Jurkat, Clone E6-1 (cell line): ENCODE results near the gene ALDH18A1.
A peak's percentile ranks its signal among the peaks of the same experiment; 100 is the strongest.

Experiments
- DNase-seq: peaks from one replicate; pipeline ENCODE4 v3.0.0-alpha.2; 2011; ENCODE audit warnings: low read depth, low spot score
- H3K4me3 ChIP-seq: 2 replicates; pipeline ENCODE4 v1.5.1; 2011; ENCODE audit warnings: mild to moderate bottlenecking, low read length, control low read depth, moderate library complexity

ALDH18A1 gene

DNA sequence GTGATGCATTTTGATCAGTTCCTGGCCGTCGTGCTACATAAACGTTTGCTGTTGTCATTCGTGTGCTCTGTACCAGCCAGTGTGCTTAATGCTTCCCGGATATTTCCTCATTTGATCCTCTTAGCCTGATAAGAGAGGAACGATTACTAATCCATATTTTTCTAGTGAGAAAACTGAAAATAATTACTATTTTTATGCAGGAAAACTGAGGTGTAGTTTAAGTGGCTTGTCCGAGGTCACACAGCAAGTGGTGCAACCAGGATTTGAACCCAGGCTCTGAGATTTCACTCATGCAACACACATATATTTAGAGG is 94.7 kb downstream of the ALDH18A1 start:
- H3K4me3 ChIP-seq = peak overlapping the region; percentile 63
- DNase-seq = no peak

DNA sequence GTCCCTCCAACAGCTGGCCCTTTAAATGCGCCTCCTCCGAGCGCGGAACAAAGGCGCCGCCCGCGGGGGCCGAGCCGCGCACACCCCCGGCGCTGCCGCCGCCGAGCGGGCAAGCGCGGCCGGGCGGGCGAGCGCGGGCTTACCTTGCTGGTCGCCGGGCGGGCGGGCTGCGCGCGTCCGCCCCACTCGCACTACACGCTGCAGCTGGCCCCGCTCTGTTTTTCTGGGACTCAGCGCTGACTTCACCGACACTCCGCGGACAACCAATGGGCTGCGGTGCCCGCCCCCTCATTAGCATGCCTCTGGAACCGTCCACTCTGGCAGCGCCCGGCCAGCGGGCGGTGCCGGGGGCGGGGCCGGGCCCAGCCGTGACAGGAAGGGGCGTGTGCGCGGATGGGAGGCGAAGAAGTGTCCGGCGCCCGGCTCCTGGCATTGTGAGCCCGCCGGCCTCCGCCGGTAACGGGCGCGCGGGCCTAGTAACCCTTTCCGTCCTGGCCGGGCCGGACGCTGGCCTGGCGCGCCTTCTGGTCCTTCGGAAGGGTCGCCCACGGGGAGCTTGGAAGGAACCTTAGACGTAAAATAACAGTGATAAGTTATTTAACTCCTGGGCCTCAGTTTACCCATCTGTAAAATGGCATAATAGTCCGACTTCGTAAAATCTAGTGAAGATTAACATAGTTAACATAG is 95.2 kb downstream of the ALDH18A1 start, which contains the start of gene SORBS1:
Gene SORBS1, minus strand, starts transcription at position 195 of the 687 bp plus-strand sequence. CDS start 120,236 bp downstream, outside the sequence.
- DNase-seq = peak; percentile 71
- H3K4me3 ChIP-seq = peak within 1 kb of the TSS; percentile 63

DNA sequence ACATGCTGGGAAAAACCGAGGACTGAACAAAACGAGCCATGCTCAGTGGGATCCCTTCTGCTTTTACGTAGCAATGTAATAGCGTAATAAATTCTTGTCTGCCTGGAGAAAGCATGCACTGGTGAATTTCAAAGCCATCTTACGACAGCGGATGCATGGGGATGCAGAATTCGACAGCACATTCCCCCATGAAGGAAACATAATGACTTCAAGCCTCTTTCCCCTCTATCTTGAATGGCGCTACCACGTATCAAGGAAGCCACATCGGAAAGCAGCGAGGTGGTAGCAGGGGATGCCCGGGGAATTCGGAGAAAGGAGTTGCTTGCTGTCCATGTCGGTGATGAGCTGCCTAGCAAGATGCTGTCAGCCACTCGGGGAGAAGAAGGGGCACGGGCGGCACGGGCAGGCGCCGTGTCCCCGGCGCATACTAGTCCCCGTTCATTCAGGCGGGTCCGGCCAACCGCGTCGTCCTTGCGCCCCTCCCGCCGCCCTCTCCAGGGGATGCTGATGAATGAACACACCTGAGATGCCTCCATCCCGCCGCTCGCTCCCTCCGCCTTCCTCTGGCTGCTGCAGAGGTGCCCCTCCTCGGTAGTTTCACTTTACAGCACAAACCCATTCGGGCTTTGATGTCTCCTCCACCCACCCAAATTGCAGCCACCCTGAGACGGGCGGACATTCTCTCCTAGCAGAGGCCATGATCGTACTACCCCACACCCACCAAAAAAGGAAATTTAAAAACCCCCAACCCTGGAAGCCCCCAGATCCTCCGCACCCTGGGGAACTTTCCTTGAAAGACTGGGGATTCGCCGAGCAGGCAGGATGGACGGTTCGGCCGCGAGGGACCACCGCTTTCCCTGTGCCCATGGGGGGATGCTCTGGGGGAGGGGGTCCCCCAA is 96.0 kb downstream of the ALDH18A1 start:
- DNase-seq = no peak

DNA sequence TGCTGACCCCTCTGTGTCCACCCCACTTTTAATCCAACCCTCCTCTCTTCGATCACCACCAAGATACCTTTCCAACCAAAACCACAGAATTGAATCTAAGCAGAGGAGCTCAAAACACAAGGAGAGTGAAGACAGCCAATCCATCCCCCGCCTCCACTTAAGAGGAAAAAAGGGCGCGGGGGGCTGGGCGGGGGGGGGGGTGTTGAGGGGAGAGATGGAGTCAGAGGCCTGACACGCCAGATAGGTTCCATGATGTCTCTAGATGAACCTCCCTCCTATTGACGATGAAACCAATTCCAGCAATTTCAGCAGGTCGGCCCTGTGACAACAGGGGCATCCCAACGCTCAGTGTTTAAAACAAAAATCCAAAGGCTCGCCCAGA is 96.6 kb downstream of the ALDH18A1 start:
- no peak for DNase-seq
- no peak overlapping the region for H3K4me3 ChIP-seq

More for the DNA sequence above, 96.0 kb downstream of the ALDH18A1 start:
- peak overlapping the region; percentile 63 for H3K4me3 ChIP-seq

DNA sequence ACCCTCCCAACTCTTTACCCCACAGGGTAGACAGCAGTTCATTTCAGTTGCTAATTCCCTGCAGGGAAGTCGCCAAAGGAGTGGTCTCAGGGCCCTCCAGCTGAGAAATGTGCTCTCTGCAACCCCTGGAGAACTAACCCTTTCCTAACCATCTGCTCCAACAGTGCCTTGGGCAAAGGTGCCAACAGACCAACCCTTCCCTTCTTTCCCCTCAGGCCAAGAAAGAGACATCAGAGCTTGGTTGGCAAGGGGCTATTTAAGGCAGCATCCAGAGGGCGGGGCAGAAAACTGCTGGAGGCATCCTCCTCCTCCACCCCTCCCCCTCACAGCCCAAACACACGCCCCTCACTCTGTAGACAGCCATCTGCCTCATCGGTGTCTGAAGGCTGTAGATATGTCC is 97.0 kb downstream of the ALDH18A1 start:
- no peak overlapping the region for H3K4me3 ChIP-seq
- no peak for DNase-seq

DNA sequence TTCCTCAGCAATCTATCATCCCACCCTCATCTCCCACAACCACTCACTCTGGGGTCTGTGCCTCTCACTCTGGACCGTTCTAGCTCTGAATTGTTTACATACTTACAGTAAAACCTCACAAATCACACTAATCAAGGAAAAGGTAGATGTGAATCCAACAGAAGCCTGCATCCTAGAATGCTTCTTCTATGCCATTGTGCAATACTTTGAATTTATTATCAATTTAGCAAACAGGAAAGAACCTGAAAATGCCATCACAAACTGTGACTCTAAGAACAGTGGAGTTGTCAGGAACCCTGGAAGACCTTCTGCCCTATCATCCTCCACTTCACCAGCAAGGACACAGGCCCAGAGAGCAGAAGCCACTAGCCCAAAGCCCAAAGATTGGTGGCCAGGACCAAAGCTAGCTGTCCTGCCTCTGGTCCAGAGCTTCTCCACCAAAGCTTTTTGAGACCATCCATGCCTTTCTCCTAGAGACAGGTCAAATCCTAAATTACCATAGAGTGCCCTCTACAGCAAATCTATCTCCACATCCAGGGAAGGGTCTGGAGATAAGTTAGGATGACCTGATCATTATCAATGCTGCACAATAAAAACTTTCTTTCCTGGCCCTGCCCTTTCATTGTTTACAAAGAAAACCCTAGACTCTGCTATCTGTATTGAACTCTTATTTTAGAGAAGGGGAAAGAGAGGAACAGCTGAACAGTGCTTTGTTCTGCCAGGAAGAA is 97.8 kb downstream of the ALDH18A1 start:
- DNase-seq = no peak
- no peak overlapping the region for H3K4me3 ChIP-seq

DNA sequence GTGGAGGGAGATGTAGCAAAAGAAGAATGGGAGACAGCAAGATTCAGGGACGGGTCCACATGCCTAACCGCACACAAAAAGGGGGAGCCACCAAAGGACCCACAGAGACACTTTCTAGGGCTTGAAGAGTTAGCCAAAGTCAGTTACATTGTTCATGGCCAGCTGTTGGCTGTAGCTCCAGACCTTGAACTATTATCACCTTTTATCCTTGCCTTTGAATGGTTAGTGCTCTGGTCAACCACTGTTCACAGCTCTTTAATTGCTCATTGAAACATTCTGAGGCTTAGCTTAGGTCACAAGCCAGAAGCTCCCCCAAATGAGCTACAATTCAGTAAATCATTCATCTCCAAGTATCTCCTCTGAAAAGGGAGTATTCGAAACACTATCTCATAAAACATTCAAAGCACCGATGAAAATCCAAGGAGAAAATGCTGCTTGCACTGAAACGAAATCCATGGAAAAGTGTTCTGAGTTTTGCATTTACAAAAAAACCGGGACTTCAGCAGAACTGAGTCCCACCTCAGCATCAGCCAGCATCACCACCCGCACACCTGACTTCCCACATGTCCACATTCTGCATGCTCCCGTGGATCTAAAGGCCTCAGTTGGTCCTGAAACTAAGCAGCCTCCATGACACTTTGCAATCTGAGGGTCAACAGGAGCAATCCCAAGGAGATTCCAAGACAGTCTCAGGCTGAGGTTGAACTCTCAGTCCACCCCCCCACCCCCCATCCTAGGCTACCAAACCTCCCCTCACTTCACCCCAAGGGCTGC is 99.3 kb downstream of the ALDH18A1 start:
- no peak for DNase-seq
- no peak overlapping the region for H3K4me3 ChIP-seq
